GF-D8 (cell line): ENCODE results near the gene RBM25.

Experiments used
- DNase-seq: peaks from one replicate; lab custom pipeline; 2025; lab: John Stamatoyannopoulos, UW

RBM25 gene

DNA sequence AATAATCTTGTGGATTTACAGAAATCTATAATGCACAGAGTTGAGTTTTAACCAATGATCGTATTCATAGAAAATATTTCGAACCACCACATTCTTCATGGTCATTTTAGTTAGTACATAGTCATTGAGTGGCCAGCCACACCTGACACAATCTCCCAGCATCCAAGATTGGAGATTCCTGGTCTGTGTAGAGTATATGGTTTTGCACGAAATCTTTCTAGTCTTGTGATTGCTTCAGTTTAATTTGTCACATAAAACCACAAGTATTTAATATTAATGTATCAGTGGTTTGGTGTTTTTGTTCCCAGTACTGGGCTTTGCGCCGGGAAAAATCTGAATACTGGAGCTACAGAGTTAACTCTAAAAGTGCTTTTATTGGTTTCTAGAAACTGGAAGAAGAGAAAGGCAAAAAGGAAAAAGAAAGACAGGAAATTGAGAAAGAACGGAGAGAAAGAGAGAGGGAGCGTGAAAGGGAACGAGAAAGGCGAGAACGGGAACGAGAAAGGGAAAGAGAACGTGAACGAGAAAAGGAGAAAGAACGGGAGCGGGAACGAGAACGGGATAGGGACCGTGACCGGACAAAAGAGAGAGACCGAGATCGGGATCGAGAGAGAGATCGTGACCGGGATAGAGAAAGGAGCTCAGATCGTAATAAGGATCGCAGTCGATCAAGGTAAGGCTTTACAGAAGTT is 44.6 kb downstream of the RBM25 start:
- DNase-seq: no peak

DNA sequence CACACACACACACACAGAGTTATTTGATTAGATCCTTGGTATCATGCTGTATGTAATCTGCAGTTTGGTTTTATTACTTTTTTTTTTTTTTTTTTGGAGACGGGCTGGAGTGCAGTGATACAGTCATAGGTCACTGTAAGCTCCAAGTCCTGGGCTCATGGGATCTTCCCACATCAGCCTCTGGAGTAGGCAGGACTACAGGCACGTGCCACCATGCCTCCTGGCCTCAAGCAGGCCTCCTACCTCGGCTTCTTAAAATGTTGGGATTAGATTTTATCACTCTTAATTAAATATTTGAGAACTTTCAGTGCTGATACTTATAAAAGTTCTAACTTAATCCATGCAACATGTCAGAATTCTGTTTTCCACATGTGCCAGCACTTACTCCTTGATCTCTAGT is 46.7 kb downstream of the RBM25 start:
- no peak for DNase-seq

DNA sequence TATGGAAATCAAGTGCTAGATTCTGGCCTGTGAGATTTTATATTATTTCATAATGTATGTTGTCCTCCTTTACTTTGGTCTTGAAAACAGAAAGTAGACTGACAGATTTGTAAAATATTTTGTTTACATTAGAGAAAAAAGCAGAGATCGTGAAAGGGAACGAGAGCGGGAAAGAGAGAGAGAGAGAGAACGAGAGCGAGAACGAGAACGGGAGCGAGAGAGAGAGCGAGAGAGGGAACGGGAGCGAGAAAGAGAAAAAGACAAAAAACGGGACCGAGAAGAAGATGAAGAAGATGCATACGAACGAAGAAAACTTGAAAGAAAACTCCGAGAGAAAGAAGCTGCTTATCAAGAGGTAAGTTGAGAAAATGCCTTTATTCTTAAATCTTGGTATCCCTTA is 47.4 kb downstream of the RBM25 start:
- DNase-seq: no peak

DNA sequence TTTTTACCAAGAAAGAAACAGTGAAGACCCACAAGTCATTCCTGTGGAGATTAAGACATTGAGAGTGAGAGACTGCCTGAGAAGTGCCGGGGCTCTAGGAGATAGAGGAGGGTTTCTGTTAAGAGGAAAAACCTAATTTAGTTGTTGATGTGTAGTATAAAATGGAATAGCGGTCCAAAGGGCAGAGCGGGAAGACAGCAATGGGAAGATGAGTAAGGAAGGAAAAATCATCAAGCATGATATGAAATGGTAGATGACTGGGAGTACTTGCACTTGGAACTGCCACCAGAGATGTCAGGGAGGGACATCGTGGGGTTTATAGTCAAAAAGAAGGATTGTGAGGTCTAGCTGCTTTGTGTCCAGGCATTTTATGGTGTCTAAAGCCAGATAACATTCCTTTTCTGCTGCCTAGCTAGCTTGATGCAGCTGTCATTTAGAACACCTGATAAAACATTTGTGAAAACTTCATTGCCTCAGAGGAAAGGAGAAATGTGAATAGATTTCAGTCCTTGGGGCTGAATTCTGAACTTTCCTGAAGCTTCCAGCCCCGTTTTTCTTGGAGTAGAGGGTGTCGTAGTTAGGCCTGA is 57.8 kb downstream of the RBM25 start:
- no peak for DNase-seq

DNA sequence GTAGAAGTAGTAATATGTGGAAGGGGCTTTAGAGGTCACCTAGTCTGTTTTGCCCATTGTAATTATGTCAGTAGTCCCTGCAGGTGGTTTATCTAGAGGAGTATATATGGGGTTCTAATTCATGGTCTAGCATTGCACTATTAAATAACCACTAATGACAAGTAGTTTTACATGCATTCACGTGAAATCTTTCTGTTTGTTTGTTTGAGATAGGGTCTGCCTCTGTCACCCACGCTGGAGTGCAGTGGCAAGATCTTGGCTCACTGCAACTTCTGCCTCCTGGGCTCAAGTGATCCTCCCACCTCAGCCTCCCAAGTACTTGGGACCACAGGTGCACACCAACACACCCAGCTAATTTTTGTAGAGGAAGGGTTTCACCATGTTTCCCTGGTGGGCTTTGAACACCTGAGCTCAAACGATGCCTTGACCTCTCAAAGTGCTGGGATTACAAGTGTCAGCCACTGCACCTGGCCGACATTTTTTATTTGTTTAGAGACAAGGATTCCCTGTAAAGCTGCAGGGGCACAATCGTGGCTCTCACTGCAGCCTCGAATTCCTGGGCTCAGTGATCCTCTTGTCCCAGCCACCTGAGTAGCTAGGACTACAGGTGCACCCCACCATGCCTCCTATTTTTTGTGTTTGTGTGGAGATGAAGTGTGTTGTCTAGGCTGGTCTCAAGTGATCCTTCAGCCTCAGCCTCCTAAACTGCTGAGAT is 66.0 kb downstream of the RBM25 start:
- no peak for DNase-seq

DNA sequence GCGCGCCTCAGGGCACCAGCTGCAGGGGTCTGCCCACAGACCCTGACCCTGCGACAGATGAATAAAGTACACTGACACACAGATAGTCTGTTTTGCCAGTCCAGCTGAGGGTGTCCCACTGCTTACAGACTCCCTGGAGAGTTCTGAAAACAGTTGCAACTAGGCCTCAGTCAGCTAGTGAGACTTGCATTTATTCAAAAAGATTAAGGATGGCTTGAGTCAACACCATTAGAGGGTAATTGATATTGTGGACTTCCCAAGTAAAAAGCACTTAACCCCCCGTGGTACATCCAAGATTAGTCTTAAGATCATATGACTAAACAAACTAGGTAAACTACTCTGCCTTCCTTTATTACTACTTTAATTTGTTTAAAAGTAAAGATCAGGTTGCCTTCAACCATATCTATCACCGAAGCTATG is 66.8 kb downstream of the RBM25 start:
- DNase-seq: no peak

GRCh38 chr14:73125746-73126145 is 67.4 kb downstream of the RBM25 start:
- no peak for DNase-seq

- DNase-seq: no peak
Measured at GRCh38 chr14:73133795-73134194, 75.5 kb downstream of the RBM25 start.

GRCh38 chr14:73136085-73136386 is 77.7 kb downstream of the RBM25 start:
- DNase-seq: no peak

GRCh38 chr14:73136387-73137225 is 78.3 kb downstream of the RBM25 start, which contains the start of gene PSEN1:
TSS of gene PSEN1 (plus strand) at chr14:73136507. CDS start at chr14:73148020, 11,513 bp downstream.
- peak; percentile 68 for DNase-seq

DNA sequence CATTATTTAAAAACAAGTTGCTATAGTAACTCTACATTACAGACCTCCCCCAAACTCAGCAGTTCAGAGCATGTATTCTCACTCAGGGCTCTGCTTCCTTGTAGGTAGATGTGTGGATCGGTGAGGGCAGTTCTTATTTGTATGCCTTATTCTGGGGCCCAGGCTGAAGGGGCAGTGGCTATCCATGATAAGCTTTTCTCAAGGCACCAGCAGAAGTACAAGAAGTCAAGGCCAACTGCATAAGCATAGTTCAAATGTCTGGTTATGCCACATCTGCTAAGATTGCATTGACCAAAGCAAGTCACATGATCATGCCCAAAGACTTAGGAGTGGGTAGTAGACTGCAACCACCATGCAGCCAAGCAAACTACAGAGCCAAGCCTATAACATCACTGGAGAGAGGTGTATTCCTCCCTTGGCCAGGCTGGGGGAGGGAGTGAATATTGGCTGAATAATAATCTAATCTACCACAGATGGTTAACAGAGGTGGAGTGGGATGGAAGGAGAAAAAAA is 82.5 kb downstream of the RBM25 start:
- no peak for DNase-seq

- no peak for DNase-seq
Measured at GRCh38 chr14:73142216-73142615, 83.9 kb downstream of the RBM25 start.

DNA sequence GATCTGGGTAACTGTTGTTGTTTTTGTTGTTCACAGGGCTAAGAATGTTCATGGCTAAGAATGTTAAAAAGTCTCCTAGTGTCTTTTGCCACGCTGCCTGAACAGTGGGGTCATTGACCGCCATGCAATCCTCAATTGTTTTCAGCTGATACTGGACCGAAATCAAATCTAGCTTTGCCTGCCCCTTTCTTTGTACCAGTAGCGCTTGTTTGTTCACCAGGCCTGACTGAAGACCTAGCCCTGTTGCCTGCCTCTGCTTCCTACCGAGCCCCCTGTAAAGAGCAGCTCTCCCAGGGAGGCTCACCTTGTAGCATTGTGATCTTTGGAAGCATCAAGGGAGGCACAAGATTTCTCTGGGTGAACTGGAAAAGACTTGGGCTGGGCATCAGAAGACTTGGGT is 84.7 kb downstream of the RBM25 start:
- DNase-seq: no peak

DNA sequence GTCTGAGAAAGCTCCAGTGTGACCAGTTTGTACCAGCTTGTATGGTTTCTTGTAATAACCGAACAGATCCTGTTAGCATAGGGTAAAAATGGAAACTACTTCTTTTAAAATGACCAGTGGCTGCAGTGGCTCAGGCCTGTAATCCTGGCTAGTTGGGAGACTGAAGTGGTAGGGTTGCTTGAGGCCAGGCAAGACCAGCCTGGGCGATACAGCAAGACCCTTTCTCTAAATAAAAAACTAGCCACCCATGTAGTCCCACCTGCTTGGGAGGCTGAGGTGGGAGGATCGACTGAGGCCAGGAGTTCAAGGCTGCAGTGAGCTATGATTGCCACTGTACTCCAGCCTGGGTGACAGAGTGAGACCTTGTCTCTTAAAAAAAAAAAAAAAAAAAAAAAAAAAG is 85.3 kb downstream of the RBM25 start:
- no peak for DNase-seq

- no peak for DNase-seq
Measured at GRCh38 chr14:73145371-73145770, 87.0 kb downstream of the RBM25 start.

GRCh38 chr14:73146111-73146510 is 87.8 kb downstream of the RBM25 start:
- no peak for DNase-seq

DNA sequence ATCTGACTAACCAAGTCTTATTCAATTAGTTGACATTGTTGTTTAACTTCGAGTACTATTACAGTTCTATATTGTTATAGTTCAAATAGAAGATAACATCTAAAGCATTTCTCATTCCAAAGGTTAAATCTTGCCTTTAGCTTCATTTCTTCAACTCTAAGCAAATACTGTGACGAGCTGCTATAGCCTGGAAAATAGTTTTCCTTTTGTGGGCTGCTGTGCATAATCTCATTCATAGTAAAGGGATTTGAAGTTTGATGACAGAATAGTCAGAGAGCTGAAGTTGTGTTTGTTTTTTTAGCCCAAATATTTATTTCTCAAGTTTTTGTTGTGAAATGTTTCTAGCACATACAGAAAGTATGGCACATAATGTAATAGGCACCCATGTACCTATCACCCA is 91.4 kb downstream of the RBM25 start:
- no peak for DNase-seq

GRCh38 chr14:73153272-73153671 is 94.9 kb downstream of the RBM25 start:
- DNase-seq: no peak

- no peak for DNase-seq
Measured at GRCh38 chr14:73162251-73162650, 103.9 kb downstream of the RBM25 start.

DNA sequence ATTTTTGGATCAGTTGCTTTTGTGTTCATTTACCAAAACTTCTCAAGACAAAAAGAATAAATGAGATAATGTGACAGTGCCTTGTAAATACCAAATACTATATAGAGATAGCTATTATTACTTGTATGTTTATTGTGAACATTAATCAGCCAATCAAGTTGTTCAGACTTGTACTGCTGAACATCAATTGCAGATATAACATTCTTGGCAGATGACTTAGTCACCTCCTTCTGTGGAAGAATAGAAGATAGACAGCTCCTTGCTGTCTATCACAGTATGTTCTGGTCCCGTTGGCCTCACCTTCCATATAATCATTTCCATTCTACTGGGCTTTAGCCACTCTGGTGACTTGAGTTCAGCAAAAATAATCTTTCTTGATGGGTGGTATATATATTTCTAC is 108.1 kb downstream of the RBM25 start:
- no peak for DNase-seq

DNA sequence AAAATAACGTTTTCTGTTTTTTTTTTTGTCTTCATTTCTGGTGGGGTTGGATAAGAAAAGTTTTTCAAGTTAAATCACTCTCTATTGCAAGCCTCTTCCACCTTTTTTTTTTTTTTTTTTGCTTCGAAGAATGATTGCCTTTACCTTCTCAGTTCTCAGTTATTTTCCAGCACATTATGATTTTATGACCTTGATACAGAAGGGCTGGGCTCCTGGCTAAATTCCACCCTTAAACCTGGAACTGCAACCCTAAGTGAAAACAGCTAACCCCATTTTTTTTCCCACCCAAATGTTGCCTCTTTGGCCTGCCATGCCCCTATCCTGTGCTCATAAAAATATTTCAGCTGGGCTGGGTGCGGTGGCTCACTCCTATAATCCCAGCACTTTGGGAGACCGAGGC is 109.4 kb downstream of the RBM25 start:
- DNase-seq: no peak

- DNase-seq: no peak
Measured at GRCh38 chr14:73168274-73168673, 109.9 kb downstream of the RBM25 start.
